Keratinocyte (primary cell): ENCODE measurements around the gene ZFAND5. TPM values are rescaled to one million over a fixed set of nuclear protein-coding genes. Genes with fewer than 3 reads are reported as not detected.

Experiments used
- DNase-seq: peaks from one replicate; pipeline ENCODE4 v3.0.0-alpha.2; 2011; ENCODE audit warnings: low read depth, missing footprints, low spot score
- FAIRE-seq: peaks from 2 replicates; lab custom pipeline; 2011; peaks lifted over from hg19 to GRCh38; lab: Jason Lieb, UNC
- H2AFZ ChIP-seq: 2 replicates; pipeline ENCODE4 v1.6.0; 2012; ENCODE audit warnings: low read length, control low read depth, inconsistent platforms; ENCODE audit not compliant: control insufficient read depth
- H3K27ac ChIP-seq: 2 replicates; pipeline ENCODE4 v1.5.1; 2011; ENCODE audit warnings: low read length; ENCODE audit not compliant: control insufficient read depth, insufficient read depth
- H3K27me3 ChIP-seq: 3 replicates; pipeline ENCODE4 v1.6.0; 2011; ENCODE audit warnings: low read length; ENCODE audit not compliant: control insufficient read depth, insufficient read depth; ENCODE audit errors: extremely low read depth
- H3K36me3 ChIP-seq, 2 experiments: 2 replicates in 1 of 2; 3 replicates in 1 of 2; pipeline ENCODE4 v1.5.1; 2011; ENCODE audit warnings: low read length in 2 of 2, mild to moderate bottlenecking in 1 of 2; ENCODE audit not compliant: control insufficient read depth in 2 of 2, insufficient read depth in 2 of 2; ENCODE audit errors: extremely low read depth in 1 of 2
- H3K4me1 ChIP-seq: 3 replicates; pipeline ENCODE4 v1.5.1; 2011; ENCODE audit warnings: low read length; ENCODE audit not compliant: control insufficient read depth, insufficient read depth; ENCODE audit errors: extremely low read depth
- H3K4me2 ChIP-seq: 3 replicates; pipeline ENCODE4 v1.6.0; 2011; ENCODE audit warnings: low read depth, low read length; ENCODE audit not compliant: control insufficient read depth, insufficient read depth; ENCODE audit errors: extremely low read depth
- H3K4me3 ChIP-seq, 3 experiments: fragments of 200-600 bp in 1 of 3; sonication (generic) in 1 of 3; 2 replicates in 2 of 3; 3 replicates in 1 of 3; pipeline ENCODE4 v1.5.1; 2011 to 2016; ENCODE audit warnings: low read length in 3 of 3, mild to moderate bottlenecking in 3 of 3, control low read depth in 2 of 3, inconsistent platforms in 1 of 3, low read depth in 1 of 3, mixed read lengths in 1 of 3, mixed run types in 1 of 3, moderate library complexity in 1 of 3; ENCODE audit not compliant: control insufficient read depth in 2 of 3, insufficient read depth in 2 of 3; ENCODE audit errors: extremely low read depth in 1 of 3
- H3K79me2 ChIP-seq: 2 replicates; pipeline ENCODE4 v1.6.0; 2012; ENCODE audit warnings: low read length; ENCODE audit not compliant: control insufficient read depth, insufficient read depth
- H3K9ac ChIP-seq: 3 replicates; pipeline ENCODE4 v1.6.0; 2011; ENCODE audit warnings: low read length; ENCODE audit not compliant: control insufficient read depth, insufficient read depth; ENCODE audit errors: extremely low read depth
- H3K9me1 ChIP-seq: 3 replicates; pipeline ENCODE4 v1.6.0; 2011; ENCODE audit warnings: low read length; ENCODE audit not compliant: control insufficient read depth, insufficient read depth; ENCODE audit errors: extremely low read depth
- H3K9me3 ChIP-seq: 2 replicates; pipeline ENCODE4 v1.5.1; 2012; ENCODE audit warnings: low read depth, low read length; ENCODE audit not compliant: control insufficient read depth
- H4K20me1 ChIP-seq: 3 replicates; pipeline ENCODE4 v1.6.0; 2011; ENCODE audit warnings: low read length; ENCODE audit not compliant: control insufficient read depth, insufficient read depth; ENCODE audit errors: extremely low read depth
- EZH2 ChIP-seq: IDR thresholded peaks from one replicate; pipeline ENCODE4 v1.6.1; 2012; ENCODE audit warnings: inconsistent platforms, mild to moderate bottlenecking, low read length, moderate library complexity
- dilution Hi-C: fragments of 300-500 bp; cut with MboI; formaldehyde crosslinking; loops from one replicate; pipeline ENCODE4 v1.7.0; 2020; ENCODE audit warnings: low sequenced_read_pairs; ENCODE audit not compliant: extremely low pct_ligation_motif_present
- polyA plus RNA-seq, 5 experiments: library from polyadenylated mRNA; depleted of rRNA in 3 of 5; stranded (reverse) in 3 of 5; stranded (forward) in 1 of 5; unstranded in 1 of 5; fragments of >200 nt; gene quantifications; 1 replicate in 1 of 5; 2 replicates in 3 of 5; 3 replicates in 1 of 5; pipeline versions ENCODE4 v1.2.1 to v1.2.3, GENCODE V29; 2011 to 2012; ENCODE audit warnings: missing spikeins in 2 of 5, low read depth in 1 of 5, low replicate concordance in 1 of 5
- TF ChIP-seq, protein P1 (sequence below), 3 experiments: IDR thresholded peaks in 1 of 3; conservative IDR thresholded peaks in 1 of 3; optimal IDR thresholded peaks in 1 of 3; 2 replicates in 2 of 3; 3 replicates in 1 of 3; pipeline versions ENCODE3 to v1.5.1; 2011; ENCODE audit warnings: low read length in 3 of 3, mild to moderate bottlenecking in 3 of 3, moderate library complexity in 2 of 3, control low read depth in 1 of 3, inconsistent platforms in 1 of 3; ENCODE audit not compliant: insufficient read depth in 2 of 3; ENCODE audit errors: extremely low read depth in 1 of 3

ZFAND5 gene
- polyA plus RNA-seq, 1 donor (not counting 4 experiments of a cell fraction or from before 2014, with no cell fraction given), result 67.9 TPM

DNA sequence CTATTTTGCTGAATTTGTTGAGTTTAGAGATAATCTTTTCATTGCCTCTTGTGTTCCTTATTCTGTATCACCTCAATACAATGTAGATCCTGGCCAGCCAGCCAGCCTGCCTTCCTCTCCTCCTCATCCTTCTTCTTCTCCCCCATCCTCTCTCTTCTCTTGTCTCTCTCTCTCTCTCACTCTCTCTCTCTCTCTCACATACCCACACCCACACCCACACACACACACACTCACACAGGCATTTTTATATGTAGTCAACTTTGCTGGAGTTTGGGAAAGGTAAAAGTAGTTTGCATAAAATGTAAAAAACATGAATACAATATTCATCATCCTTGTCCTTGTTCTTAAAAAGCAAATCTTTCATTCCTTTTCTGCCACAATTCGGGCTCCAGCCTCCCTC lies 60.5 kb downstream of the ZFAND5 start:
- TF ChIP-seq EZH2, result no peak
- TF ChIP-seq, protein P1, sequence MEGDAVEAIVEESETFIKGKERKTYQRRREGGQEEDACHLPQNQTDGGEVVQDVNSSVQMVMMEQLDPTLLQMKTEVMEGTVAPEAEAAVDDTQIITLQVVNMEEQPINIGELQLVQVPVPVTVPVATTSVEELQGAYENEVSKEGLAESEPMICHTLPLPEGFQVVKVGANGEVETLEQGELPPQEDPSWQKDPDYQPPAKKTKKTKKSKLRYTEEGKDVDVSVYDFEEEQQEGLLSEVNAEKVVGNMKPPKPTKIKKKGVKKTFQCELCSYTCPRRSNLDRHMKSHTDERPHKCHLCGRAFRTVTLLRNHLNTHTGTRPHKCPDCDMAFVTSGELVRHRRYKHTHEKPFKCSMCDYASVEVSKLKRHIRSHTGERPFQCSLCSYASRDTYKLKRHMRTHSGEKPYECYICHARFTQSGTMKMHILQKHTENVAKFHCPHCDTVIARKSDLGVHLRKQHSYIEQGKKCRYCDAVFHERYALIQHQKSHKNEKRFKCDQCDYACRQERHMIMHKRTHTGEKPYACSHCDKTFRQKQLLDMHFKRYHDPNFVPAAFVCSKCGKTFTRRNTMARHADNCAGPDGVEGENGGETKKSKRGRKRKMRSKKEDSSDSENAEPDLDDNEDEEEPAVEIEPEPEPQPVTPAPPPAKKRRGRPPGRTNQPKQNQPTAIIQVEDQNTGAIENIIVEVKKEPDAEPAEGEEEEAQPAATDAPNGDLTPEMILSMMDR (optimal IDR thresholded peaks at IDR 0.05 in 1 of 3, IDR thresholded peaks at IDR 0.05 in 1 of 3, conservative IDR thresholded peaks at IDR 0.05 in 1 of 3; ENCODE audit: extremely low read depth in 1 of 3, insufficient read depth in 2 of 3, low read length in 3 of 3), result no peak
- Histone ChIP-seq H3K27ac (no peak overlapping the region), H3K36me3 (no peaks in the 10 kb centered on the region), H3K4me3 (peak overlapping the region in 1 of 3 experiments; percentile 17), H2AFZ (peak overlapping the region; percentile 80), H3K9me3 (no peaks in the 10 kb centered on the region), H3K27me3 (no peaks in the 10 kb centered on the region), H3K4me1 (peaks cover 6% of the 10 kb centered on the region), H3K9me1 (no peaks in the 10 kb centered on the region), H3K79me2 (no peaks in the 10 kb centered on the region), H3K4me2 (peak overlapping the region; percentile 20), H3K9ac (no peak overlapping the region), H4K20me1 (no peaks in the 10 kb centered on the region)
- DNase-seq (no peak), FAIRE-seq (no peak)
- dilution Hi-C loops, result no loop called here

Other genes with a start within 250 kb of the ZFAND5 start
- gene GDA, start 215.8 kb downstream of the ZFAND5 start, polyA plus RNA-seq, result 0.29 to 0.75 TPM (median 0.75 TPM) in 3 replicates
- 0.05 to 0.24 TPM (median 0.12 TPM) in 3 replicates for gene TMC1, start 156.4 kb upstream of the ZFAND5 start, polyA plus RNA-seq